GM12873 (cell line): ENCODE measurements around the gene FGR.

Experiments used
- CTCF ChIP-seq: IDR thresholded peaks from 2 replicates; pipeline ENCODE4 v1.5.1; 2012; ENCODE audit warnings: low read depth, mild to moderate bottlenecking, moderate library complexity, low read length, control low read depth; ENCODE audit not compliant: insufficient read depth; ENCODE audit errors: missing control alignments

The FGR gene

GRCh38 chr1:27655151-27655937, 20.4 kb upstream of the FGR start:
- TF ChIP-seq CTCF: no peak

- TF ChIP-seq CTCF: no peak
These were observed 17.3 kb upstream of the FGR start for GRCh38 chr1:27652111-27652864.

GRCh38 chr1:27650539-27651175, 15.7 kb upstream of the FGR start:
- no peak for TF ChIP-seq CTCF

GRCh38 chr1:27650171-27650538, 15.2 kb upstream of the FGR start:
- TF ChIP-seq CTCF: no peak

- no peak for TF ChIP-seq CTCF
These were observed 14.3 kb upstream of the FGR start for GRCh38 chr1:27649306-27649635.

- no peak for TF ChIP-seq CTCF
These were observed 13.8 kb upstream of the FGR start for GRCh38 chr1:27648602-27649305.

- no peak for TF ChIP-seq CTCF
These were observed 12.3 kb upstream of the FGR start for GRCh38 chr1:27647328-27647727.
